Fibroblast of pulmonary artery (primary cell): ENCODE results near the gene TBXAS1.

Source experiments
- DNase-seq: peaks from one replicate; pipeline ENCODE4 v3.0.0-alpha.2; 2010; ENCODE audit warnings: low read depth
- H3K4me3 ChIP-seq: replicated peaks from 2 replicates; pipeline ENCODE4 v1.5.1; 2011; ENCODE audit warnings: low read depth, mild to moderate bottlenecking, control low read depth, low read length, moderate library complexity
- TF ChIP-seq, protein P1 (sequence below): IDR thresholded peaks from 2 replicates; pipeline ENCODE4 v1.5.1; 2011; ENCODE audit warnings: mild to moderate bottlenecking, control low read depth, low read length, inconsistent platforms; ENCODE audit errors: missing control alignments

The TBXAS1 gene

GRCh38 chr7:139853506-139854123 is 24.6 kb downstream of the TBXAS1 start:
- TF ChIP-seq, protein P1, sequence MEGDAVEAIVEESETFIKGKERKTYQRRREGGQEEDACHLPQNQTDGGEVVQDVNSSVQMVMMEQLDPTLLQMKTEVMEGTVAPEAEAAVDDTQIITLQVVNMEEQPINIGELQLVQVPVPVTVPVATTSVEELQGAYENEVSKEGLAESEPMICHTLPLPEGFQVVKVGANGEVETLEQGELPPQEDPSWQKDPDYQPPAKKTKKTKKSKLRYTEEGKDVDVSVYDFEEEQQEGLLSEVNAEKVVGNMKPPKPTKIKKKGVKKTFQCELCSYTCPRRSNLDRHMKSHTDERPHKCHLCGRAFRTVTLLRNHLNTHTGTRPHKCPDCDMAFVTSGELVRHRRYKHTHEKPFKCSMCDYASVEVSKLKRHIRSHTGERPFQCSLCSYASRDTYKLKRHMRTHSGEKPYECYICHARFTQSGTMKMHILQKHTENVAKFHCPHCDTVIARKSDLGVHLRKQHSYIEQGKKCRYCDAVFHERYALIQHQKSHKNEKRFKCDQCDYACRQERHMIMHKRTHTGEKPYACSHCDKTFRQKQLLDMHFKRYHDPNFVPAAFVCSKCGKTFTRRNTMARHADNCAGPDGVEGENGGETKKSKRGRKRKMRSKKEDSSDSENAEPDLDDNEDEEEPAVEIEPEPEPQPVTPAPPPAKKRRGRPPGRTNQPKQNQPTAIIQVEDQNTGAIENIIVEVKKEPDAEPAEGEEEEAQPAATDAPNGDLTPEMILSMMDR = no peak
- H3K4me3 ChIP-seq = no peak overlapping the region

GRCh38 chr7:139854124-139854511 is 25.1 kb downstream of the TBXAS1 start:
- TF ChIP-seq, protein P1 = no peak
- H3K4me3 ChIP-seq = no peak overlapping the region
- peak; percentile 97 for DNase-seq

More at GRCh38 chr7:139853506-139854123, 24.6 kb downstream of the TBXAS1 start:
- DNase-seq = peak; percentile 92

- no peak overlapping the region for H3K4me3 ChIP-seq
- TF ChIP-seq, protein P1 = no peak
- DNase-seq = no peak
Measured at GRCh38 chr7:139854803-139855497, 25.9 kb downstream of the TBXAS1 start.

- DNase-seq = peak; percentile 46
- H3K4me3 ChIP-seq = no peak overlapping the region
- TF ChIP-seq, protein P1 = no peak
Measured at GRCh38 chr7:139855498-139856270, 26.6 kb downstream of the TBXAS1 start.

- TF ChIP-seq, protein P1 = no peak
- no peak for DNase-seq
- H3K4me3 ChIP-seq = no peak overlapping the region
Measured at GRCh38 chr7:139857791-139858190, 28.7 kb downstream of the TBXAS1 start.

- TF ChIP-seq, protein P1 = no peak
- no peak overlapping the region for H3K4me3 ChIP-seq
- DNase-seq = no peak
Measured at GRCh38 chr7:139860090-139860775, 31.2 kb downstream of the TBXAS1 start.
